NCI-H2196 treated with DMSO at 0.1 percent for 48 hours (cell line): ENCODE measurements around the gene CERK.
"Not testable (repeated sequence)": the region's sequence is repeated elsewhere in the genome, so short reads cannot be mapped to it uniquely, and the experiment has no call there.

Source experiments
- DNase-seq: peaks from one replicate; lab custom pipeline; 2025; ENCODE audit not compliant: unreplicated experiment; lab: John Stamatoyannopoulos, UW

The CERK gene

GRCh38 chr22:46737976-46738646, at the start of gene CERK:
CERK (minus strand) TSS chr22:46738252; CDS start chr22:46738148, 104 bp downstream.
- peak; percentile 33 for DNase-seq

- no peak for DNase-seq
Observed at GRCh38 chr22:46783721-46784120, 45.7 kb upstream of the CERK start.

- not testable (repeated sequence) for DNase-seq
Observed at GRCh38 chr22:46782200-46782599, 44.1 kb upstream of the CERK start.

GRCh38 chr22:46781291-46781690, 43.2 kb upstream of the CERK start:
- no peak for DNase-seq

GRCh38 chr22:46780453-46780852, 42.4 kb upstream of the CERK start:
- no peak for DNase-seq

DNA sequence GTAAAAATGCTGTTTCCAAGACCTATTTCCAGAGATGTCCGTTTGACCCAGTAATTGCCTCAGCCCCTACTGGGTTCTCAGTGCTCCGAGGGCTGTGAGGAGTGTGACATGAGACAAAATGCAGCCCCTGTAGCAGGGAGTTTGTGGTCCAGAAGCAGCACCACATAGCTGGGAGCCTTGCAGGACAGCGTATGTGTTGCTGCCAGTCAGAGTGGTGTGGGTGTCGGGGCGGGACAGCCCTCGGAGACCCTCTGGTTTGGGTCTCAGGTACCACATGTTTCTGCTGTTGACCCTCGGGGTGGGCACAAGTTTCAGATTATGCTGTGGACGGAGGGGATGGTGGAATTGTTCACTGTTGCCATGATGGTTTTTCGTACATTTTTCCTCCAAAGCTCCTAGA, 41.6 kb upstream of the CERK start:
- no peak for DNase-seq

DNA sequence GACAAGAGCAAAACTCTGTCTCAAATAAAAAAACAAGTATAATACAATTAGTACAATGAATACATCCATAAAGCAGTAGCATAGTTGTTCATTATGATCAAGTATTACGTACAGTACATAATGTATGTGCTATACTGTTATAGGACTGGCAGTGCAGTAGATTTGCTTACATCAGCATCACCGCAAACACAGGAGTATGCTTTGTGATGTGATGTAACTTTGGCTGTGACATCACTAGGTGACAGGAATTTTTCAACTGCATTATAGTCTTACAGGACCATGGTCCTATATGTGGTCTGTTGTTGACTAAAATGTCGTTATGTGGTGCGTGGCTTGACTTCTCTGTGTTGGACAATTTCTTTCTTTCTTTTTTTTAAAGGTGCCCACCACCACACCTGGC, 41.0 kb upstream of the CERK start:
- no peak for DNase-seq

GRCh38 chr22:46777609-46777970, 39.5 kb upstream of the CERK start:
- no peak for DNase-seq

DNA sequence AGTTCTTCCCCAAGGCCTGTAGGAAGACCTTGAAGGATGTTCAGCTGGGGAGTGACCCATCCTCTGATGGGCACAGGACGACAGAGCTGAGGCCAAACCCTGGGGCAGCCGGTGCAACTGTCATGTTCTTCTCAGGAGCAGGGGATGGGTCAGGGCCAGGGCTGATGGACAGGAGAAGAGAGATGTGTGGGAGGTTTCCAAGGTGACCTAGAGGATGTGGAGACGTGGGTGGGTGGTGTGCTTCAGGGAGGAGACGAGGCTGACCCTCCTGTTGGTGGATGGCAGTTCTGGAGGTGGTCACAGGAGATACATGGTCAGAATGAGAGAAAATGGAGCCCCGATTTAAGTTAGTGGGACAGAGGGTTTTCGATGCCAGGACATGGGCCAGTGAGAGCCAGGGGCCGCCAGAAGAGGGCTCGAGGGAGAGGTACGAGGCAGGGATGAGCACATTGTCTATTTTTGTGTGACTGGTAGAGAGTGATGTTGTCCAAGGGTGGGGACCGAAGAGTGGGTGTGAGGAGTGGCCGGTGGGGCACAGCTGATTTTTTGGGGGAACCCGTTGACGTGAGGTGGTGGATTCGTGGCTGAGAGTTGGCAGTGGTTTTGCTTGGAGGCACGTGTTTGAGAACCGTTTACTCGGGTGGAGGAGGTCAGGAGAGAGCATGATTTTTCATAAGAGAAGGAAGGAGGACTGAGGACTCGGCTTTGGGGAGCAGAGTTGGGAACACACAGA, 39.0 kb upstream of the CERK start:
- no peak for DNase-seq

DNA sequence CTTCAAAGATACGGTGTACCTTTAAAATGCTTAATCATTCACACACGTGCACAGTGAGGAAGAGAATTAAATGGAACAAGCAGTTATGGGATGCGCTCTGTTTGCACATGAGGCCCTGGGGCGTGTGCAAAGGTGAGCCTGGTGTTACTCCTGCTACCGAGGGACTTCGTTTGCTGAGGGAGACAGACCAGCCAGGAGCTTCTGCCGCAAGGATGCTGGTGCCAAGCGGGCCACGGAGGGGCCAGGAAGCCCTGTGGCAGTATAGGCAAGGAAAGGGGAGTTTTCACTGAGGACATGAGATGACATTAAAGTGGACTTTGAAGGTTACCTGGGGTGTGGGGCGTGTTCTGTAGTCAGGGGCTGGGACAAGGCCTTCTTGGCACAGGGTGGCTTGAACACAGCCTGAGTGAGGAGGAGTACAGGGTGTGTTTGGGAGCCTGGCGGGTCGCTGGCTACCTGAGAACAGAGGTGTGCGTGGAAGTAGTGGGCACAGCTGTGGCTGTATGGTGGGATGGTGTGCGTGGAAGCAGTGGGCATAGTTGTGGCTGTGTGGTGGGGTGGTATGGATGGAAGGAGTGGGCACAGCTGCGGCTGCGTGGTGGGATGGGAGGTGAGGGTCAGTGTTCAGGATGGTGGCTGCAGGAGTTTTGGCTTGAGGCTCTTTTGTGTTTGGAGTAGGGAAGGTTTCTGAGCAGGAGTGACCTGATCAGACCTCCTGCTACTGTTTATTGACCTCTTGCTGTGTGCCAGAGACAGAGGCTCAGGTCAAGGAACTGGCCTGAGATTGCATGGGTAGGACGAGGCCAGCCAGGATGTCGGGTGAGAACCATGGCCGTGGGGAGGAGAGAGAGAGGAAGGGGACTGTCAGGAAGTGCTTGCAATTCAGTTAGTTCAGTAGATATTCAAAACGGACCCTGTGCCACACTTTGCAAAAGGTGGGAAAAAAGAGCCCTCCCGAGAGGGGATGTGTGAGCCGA, 38.1 kb upstream of the CERK start:
- DNase-seq, result no peak

DNA sequence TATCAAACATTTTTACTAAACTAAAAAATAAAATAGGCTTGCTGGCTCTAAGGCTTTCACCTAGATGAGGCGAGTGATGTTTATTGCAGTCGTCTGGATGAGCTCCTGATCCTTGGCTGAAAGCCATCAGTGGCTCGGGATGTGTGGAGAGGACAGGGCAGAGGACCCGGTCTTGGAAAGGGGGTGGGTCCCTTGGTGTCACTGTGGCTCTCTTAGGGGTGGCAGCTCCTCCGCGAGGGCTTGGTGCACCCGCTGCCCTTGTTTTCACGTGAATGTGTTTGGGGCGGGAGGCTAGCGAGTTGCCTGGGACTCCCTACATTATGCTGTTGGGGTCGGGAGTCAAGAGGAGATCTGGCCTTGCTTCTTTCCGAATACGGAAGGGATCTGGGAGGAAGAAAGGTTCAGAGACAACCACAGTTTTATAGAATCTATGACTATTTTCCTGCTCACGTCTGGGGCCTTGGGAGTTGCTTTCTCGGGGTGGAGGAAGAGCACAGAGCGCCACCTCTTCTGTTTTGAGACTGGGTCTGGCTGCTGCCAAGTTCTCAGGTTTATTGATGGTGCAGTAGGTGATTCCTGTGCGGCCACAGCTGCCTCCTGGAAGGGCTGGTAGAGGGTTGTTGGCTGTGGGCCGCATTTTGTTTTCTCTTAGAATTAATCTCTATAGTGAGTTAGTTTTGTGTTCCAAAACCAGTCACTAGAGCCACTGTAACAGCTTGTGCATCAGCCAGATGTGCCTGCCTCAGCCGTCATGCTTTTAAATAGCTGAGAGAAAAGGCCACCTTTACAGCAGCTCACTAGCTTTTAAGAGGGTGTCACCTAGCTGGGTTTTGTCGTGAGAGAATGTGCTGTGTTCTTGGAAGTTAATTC, 37.2 kb upstream of the CERK start:
- no peak for DNase-seq

GRCh38 chr22:46774253-46774979, 36.4 kb upstream of the CERK start:
- DNase-seq, result no peak

GRCh38 chr22:46773076-46773475, 35.0 kb upstream of the CERK start:
- no peak for DNase-seq

GRCh38 chr22:46770726-46771125, 32.7 kb upstream of the CERK start:
- DNase-seq, result no peak

DNA sequence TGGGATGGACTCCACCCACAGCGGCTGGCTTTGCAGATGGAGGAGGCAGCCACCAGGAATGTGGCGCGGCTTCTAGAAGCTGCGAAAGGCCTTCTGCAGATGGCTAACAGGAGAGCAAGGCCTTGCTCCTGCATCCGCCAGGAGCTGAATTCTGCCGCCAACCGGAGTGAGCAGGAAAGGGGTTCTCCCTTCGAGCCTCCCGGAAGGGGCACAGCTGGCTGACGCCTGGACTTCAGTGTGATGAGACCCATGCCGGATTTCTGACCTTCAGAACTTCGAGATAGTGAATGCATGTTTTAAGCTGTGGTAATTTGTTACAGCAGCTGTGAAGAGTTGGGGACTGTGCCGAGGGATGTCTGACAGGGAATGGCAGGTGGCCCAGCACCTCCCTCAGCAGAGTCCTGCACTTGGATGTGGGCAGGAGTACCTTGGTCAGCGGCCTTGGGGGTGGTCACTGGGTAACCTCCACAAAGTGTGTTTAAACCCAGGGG, 32.1 kb upstream of the CERK start:
- DNase-seq, result no peak

- no peak for DNase-seq
Observed at GRCh38 chr22:46769706-46770105, 31.7 kb upstream of the CERK start.

DNA sequence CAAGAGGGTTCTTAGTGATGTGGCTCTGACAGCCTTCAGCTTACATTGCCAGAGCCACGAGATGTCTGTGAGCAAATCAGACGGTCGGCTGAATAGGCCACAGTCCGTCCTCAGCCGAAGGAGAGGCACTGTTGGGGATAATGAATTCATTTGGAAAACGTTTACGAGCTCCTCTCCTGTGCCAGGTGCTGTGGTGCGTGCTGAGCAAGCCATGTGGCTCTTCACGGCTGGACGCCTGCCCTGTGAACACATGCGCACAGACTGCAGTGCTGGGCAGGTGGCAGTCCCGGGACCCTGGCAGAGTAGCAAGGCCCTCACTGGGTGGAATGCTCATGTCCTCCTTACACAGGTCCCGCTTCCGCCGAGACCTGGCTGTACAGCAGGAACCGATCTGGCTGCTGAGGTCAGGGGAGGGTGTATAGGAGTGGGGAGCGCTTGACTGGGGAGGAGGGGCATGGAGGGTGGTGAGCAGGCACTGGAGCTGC, 31.2 kb upstream of the CERK start:
- peak; percentile 79 for DNase-seq

DNA sequence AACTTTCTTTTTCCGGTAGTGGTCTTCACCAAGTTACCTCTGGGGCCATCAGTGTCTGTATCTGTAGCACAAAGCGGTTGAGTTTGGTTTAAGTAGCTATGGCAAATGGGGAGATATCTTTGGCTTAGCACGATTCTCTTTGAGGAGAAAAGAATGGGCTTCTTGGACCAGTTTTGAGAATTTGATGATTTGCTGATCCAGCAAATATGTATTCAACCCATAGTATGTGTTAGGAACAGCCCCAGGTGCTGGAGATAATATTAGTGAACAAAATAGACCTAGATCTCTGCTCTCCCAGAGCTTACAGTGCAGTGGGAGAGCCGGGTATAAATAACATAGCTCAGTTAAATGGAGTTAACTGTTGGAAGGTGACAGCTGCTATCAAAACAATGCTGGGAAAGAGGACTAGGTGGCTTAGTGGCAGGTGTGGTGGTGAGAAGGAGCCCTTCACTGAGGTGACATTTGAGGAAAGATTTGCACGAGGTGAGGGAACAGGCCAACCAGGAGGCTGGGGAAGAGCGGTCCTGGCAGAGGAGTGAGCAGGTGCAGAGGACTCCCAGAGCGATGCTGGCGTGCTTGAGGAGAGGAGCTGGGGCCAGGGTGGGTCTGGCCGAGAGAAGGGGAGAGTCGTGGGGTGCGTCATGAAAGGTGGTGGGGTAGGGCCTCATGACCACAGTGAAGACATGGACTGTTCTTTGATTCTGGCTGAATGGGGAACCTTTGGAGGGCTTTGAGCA, 29.4 kb upstream of the CERK start:
- no peak for DNase-seq

DNA sequence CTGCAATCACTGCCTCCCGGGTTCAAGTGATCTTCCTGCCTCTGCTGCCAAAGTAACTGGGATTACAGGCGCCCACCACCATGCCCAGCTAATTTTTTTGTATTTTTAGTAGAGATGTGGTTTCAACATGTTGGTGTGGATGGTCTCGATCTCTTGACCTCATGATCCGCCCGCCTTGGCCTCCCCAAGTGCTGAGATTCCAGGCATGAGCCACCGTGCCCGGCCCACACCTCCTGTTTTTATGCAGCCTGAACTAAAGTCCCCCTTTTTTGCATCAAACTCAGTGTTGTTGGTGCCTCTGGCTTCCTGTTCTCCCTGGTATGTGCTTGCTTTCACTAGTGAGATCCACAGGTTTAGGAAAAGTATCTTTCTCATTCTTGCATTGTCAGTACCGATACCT, 28.6 kb upstream of the CERK start:
- DNase-seq, result no peak
